ENCODE measurements around the gene TECPR2.

GRCh38 chr14:102451064-102451352 lies 88.3 kb downstream of the TECPR2 start:
- TF ChIP-seq, protein P1, sequence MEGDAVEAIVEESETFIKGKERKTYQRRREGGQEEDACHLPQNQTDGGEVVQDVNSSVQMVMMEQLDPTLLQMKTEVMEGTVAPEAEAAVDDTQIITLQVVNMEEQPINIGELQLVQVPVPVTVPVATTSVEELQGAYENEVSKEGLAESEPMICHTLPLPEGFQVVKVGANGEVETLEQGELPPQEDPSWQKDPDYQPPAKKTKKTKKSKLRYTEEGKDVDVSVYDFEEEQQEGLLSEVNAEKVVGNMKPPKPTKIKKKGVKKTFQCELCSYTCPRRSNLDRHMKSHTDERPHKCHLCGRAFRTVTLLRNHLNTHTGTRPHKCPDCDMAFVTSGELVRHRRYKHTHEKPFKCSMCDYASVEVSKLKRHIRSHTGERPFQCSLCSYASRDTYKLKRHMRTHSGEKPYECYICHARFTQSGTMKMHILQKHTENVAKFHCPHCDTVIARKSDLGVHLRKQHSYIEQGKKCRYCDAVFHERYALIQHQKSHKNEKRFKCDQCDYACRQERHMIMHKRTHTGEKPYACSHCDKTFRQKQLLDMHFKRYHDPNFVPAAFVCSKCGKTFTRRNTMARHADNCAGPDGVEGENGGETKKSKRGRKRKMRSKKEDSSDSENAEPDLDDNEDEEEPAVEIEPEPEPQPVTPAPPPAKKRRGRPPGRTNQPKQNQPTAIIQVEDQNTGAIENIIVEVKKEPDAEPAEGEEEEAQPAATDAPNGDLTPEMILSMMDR (IDR thresholded peaks at IDR 0.05) = no peak
- no peak for TF ChIP-seq POLR2A (IDR thresholded peaks at IDR 0.05)
